WERI-Rb-1 (cell line): ENCODE results near the gene ZFP30.
A peak's percentile ranks its signal among the peaks of the same experiment; 100 is the strongest.

Source experiments
- DNase-seq: peaks from one replicate; pipeline ENCODE4 v3.0.0-alpha.2; 2020
- H3K27ac ChIP-seq: fragments of 250-450 bp; sonication (Bioruptor Pico); 2 replicates; pipeline ENCODE4 v1.5.1; 2020; ENCODE audit warnings: mild to moderate bottlenecking, moderate library complexity
- H3K27me3 ChIP-seq: fragments of 250-450 bp; sonication (Bioruptor Pico); 2 replicates; pipeline ENCODE4 v1.5.1; 2021; ENCODE audit warnings: mild to moderate bottlenecking, low read depth, moderate library complexity; ENCODE audit not compliant: insufficient read depth, severe bottlenecking
- H3K36me3 ChIP-seq: fragments of 250-450 bp; sonication (Bioruptor Pico); 2 replicates; pipeline ENCODE4 v1.5.1; 2020; ENCODE audit warnings: mild to moderate bottlenecking, moderate library complexity
- H3K4me3 ChIP-seq: 2 replicates; pipeline ENCODE4 v1.5.1; 2011; ENCODE audit warnings: low read depth, mild to moderate bottlenecking, control low read depth, low read length
- H3K9me3 ChIP-seq: fragments of 250-450 bp; sonication (Bioruptor Pico); 2 replicates; pipeline ENCODE4 v1.5.1; 2021; ENCODE audit warnings: mild to moderate bottlenecking, moderate library complexity; ENCODE audit not compliant: severe bottlenecking
- TF ChIP-seq, protein P1 (sequence below): IDR thresholded peaks from 2 replicates; pipeline ENCODE4 v1.5.1; 2011; ENCODE audit warnings: low read depth, mild to moderate bottlenecking, control low read depth, inconsistent platforms, low read length

Gene ZFP30

GRCh38 chr19:37655301-37655688 lies at the start of gene ZFP30:
TSS of gene ZFP30 (minus strand) at chr19:37655465. CDS start at chr19:37647822, 7,643 bp downstream.
- H3K27ac ChIP-seq: peak within 1 kb of the TSS; percentile 95
- H3K9me3 ChIP-seq: no peaks in the 10 kb centered on the region
- H3K4me3 ChIP-seq: peak within 1 kb of the TSS; percentile 86
- DNase-seq: peak; percentile 94
- H3K36me3 ChIP-seq: peaks cover 8% of the 10 kb centered on the region
- TF ChIP-seq, protein P1, sequence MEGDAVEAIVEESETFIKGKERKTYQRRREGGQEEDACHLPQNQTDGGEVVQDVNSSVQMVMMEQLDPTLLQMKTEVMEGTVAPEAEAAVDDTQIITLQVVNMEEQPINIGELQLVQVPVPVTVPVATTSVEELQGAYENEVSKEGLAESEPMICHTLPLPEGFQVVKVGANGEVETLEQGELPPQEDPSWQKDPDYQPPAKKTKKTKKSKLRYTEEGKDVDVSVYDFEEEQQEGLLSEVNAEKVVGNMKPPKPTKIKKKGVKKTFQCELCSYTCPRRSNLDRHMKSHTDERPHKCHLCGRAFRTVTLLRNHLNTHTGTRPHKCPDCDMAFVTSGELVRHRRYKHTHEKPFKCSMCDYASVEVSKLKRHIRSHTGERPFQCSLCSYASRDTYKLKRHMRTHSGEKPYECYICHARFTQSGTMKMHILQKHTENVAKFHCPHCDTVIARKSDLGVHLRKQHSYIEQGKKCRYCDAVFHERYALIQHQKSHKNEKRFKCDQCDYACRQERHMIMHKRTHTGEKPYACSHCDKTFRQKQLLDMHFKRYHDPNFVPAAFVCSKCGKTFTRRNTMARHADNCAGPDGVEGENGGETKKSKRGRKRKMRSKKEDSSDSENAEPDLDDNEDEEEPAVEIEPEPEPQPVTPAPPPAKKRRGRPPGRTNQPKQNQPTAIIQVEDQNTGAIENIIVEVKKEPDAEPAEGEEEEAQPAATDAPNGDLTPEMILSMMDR: no peak
- no peaks in the 10 kb centered on the region for H3K27me3 ChIP-seq

GRCh38 chr19:37699057-37699456 lies 43.8 kb upstream of the ZFP30 start:
- Histone ChIP-seq H3K27ac (no peak overlapping the region), H3K4me3 (no peak overlapping the region), H3K9me3 (no peaks in the 10 kb centered on the region), H3K36me3 (peaks cover 37% of the 10 kb centered on the region), H3K27me3 (no peaks in the 10 kb centered on the region)
- DNase-seq: no peak
- TF ChIP-seq, protein P1: no peak

GRCh38 chr19:37698216-37698615 lies 43.0 kb upstream of the ZFP30 start:
- DNase-seq: no peak
- Histone ChIP-seq H3K9me3 (no peaks in the 10 kb centered on the region), H3K36me3 (peaks cover 37% of the 10 kb centered on the region), H3K27ac (no peak overlapping the region), H3K27me3 (no peaks in the 10 kb centered on the region), H3K4me3 (no peak overlapping the region)
- TF ChIP-seq, protein P1: no peak

- no peaks in the 10 kb centered on the region for H3K9me3 ChIP-seq
- no peak overlapping the region for H3K27ac ChIP-seq
- no peak for DNase-seq
- H3K27me3 ChIP-seq: no peaks in the 10 kb centered on the region
- H3K36me3 ChIP-seq: peaks cover 31% of the 10 kb centered on the region
- TF ChIP-seq, protein P1: no peak
- no peak overlapping the region for H3K4me3 ChIP-seq
Measured at GRCh38 chr19:37695144-37695899, 40.1 kb upstream of the ZFP30 start.

DNA sequence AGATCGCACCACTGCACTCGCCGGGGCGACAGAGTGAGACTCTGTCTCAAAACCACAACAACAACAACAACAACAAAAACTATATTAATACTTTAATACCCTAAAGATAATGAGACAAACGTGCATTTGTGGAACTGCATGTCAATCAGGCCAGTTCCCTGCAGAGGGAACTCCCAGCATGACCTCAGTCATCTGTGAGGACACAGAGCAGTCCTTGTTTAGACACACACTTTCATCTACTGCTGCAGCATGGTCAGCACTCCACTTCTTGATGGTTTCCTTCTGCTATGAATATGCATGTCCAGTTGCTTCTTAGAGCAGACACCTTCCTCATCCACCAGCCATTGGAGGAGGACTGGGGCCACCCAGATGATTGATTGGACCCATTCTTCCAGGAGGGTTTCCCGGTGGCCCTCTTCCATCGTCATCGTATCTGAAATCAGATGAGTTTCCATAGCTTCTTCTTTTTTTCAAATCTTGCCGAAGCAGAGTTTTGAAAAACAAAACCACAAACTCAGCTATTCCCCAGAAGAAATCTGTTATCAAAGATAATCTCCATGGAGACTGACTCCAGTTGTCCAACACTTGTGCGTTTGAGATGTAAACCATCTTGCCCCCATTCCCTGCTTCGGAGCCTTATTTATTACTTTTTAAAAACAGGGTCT lies 37.8 kb upstream of the ZFP30 start:
- Histone ChIP-seq H3K36me3 (peaks cover 10% of the 10 kb centered on the region), H3K4me3 (no peak overlapping the region), H3K27ac (no peak overlapping the region), H3K9me3 (no peaks in the 10 kb centered on the region), H3K27me3 (no peaks in the 10 kb centered on the region)
- TF ChIP-seq, protein P1: no peak
- no peak for DNase-seq
